Measurements from ENCODE around the gene PRKCA.

Gene PRKCA

GRCh38 chr17:66429680-66430079 lies 127.3 kb downstream of the PRKCA start:
- DNase-seq (ENCODE audit: low spot score) = no peak
- TF ChIP-seq CTCF (IDR thresholded peaks at IDR 0.05) = no peak
- no peak overlapping the region for H3K27ac ChIP-seq
- H3K4me3 ChIP-seq = no peak overlapping the region

GRCh38 chr17:66430846-66431795 lies 128.7 kb downstream of the PRKCA start:
- TF ChIP-seq CTCF (IDR thresholded peaks at IDR 0.05) = no peak
- H3K4me3 ChIP-seq = no peak overlapping the region
- H3K27ac ChIP-seq = no peak overlapping the region
- DNase-seq (ENCODE audit: low spot score) = no peak

GRCh38 chr17:66431910-66432309 lies 129.5 kb downstream of the PRKCA start:
- Histone ChIP-seq H3K4me3 (no peak overlapping the region), H3K27ac (no peak overlapping the region)
- DNase-seq (ENCODE audit: low spot score) = no peak
- TF ChIP-seq CTCF (IDR thresholded peaks at IDR 0.05) = no peak

GRCh38 chr17:66432411-66432957 lies 130.1 kb downstream of the PRKCA start:
- DNase-seq (ENCODE audit: low spot score) = no peak
- Histone ChIP-seq H3K4me3 (no peak overlapping the region), H3K27ac (no peak overlapping the region)
- no peak for TF ChIP-seq CTCF (IDR thresholded peaks at IDR 0.05)

- no peak for DNase-seq (ENCODE audit: low spot score)
- Histone ChIP-seq H3K4me3 (no peak overlapping the region), H3K27ac (no peak overlapping the region)
- TF ChIP-seq CTCF (IDR thresholded peaks at IDR 0.05) = no peak
Observed at GRCh38 chr17:66432996-66433551, 130.7 kb downstream of the PRKCA start.

- no peak for TF ChIP-seq CTCF (IDR thresholded peaks at IDR 0.05)
- DNase-seq (ENCODE audit: low spot score) = no peak
- H3K4me3 ChIP-seq = no peak overlapping the region
- no peak overlapping the region for H3K27ac ChIP-seq
Observed at GRCh38 chr17:66435182-66435581, 132.8 kb downstream of the PRKCA start.
